ENCODE results near the gene TNNI3K. TPM values are rescaled to one million over a fixed set of nuclear protein-coding genes. Genes with fewer than 3 reads are reported as not detected.

TNNI3K gene
- total and polyA plus RNA-seq, 9 of the 15 experiments (the other 6 are each of a cell fraction or from before 2014, with no cell fraction given), result 0.21 to 0.53 (median 0.32) TPM; not detected in 5

- no peaks in the 10 kb centered on the region for H4K20me1 ChIP-seq (replicated peaks; ENCODE audit: control insufficient read depth, insufficient read depth, low read length)
- POLR2A ChIA-PET, result no interaction called here
- no peaks in the 10 kb centered on the region for H3K79me2 ChIP-seq (ENCODE audit: control insufficient read depth, insufficient read depth, low read length)
- H3K4me1 ChIP-seq (replicated peaks in 1 of 2; ENCODE audit: control insufficient read depth in 2 of 2, insufficient read depth in 2 of 2, low read length in 2 of 2), result no peaks in the 10 kb centered on the region
- no peaks in the 10 kb centered on the region for H3K36me3 ChIP-seq (ENCODE audit: control insufficient read depth, insufficient read depth, low read length)
- ATAC-seq, result no peak
- no peak overlapping the region for H3K4me3 ChIP-seq
- intact Hi-C loops (cut with micrococcal nuclease) (no loop called here), in situ Hi-C loops (cut with MboI) (no loop called here)
- no TSS peak for BruUV-seq (replicated peaks)
- no peak for DNase-seq (ENCODE audit: extremely low read depth in 1 of 4, low spot score in 3 of 4)
- no peaks in the 10 kb centered on the region for H3K9me1 ChIP-seq (ENCODE audit: control insufficient read depth, insufficient read depth, low read length)
- CTCF ChIA-PET (ENCODE audit: low intra/inter-chr PET ratio), result no interaction called here
- no peak overlapping the region for H3K27ac ChIP-seq (ENCODE audit: extremely low read depth, low read depth, low read length)
- FAIRE-seq, result no peak
- H3K4me2 ChIP-seq (ENCODE audit: insufficient read depth, low read length), result no peak overlapping the region
- H3K27me3 ChIP-seq (ENCODE audit: control insufficient read depth in 2 of 2, insufficient read depth in 2 of 2, low read length in 2 of 2), result no peaks in the 10 kb centered on the region
- no peaks in the 10 kb centered on the region for H3K9me3 ChIP-seq (replicated peaks; ENCODE audit: control insufficient read depth, insufficient read depth, low read depth, low read length)
- no peak overlapping the region for H3K9ac ChIP-seq (ENCODE audit: insufficient read depth in 1 of 2, low read depth in 2 of 2, low read length in 2 of 2)
- 0% methylated on average over 3 of the region's 3 CpGs for WGBS (ENCODE audit: insufficient coverage, low coverage, missing lambda C conversion rate)
- no peak overlapping the region for H2AFZ ChIP-seq (ENCODE audit: low read depth, low read length)
- TF ChIP-seq KDM2B (CRISPR knock-in tag; IDR thresholded peaks at IDR 0.05) (no peak), ZNF668 (CRISPR knock-in tag; IDR thresholded peaks at IDR 0.05) (no peak), ELF2 (CRISPR knock-in tag; IDR thresholded peaks at IDR 0.05) (no peak), TFAP4 (CRISPR knock-in tag; IDR thresholded peaks at IDR 0.05; ENCODE audit: borderline replicate concordance) (no peak), CHCHD3 (CRISPR knock-in tag; IDR thresholded peaks at IDR 0.05) (no peak), ZNF592 (IDR thresholded peaks at IDR 0.05) (no peak), SRSF3 (IDR thresholded peaks at IDR 0.05; ENCODE audit: insufficient read depth, low read length) (no peak), NFATC3 (IDR thresholded peaks at IDR 0.05) (no peak), ELK3 (CRISPR knock-in tag; IDR thresholded peaks at IDR 0.05) (no peak), ZBTB26 (CRISPR knock-in tag; IDR thresholded peaks at IDR 0.05) (no peak), E2F5 (CRISPR knock-in tag; IDR thresholded peaks at IDR 0.05) (no peak), MED1 (CRISPR knock-in tag; IDR thresholded peaks at IDR 0.05; ENCODE audit: borderline replicate concordance) (no peak), ATF4 (CRISPR knock-in tag; IDR thresholded peaks at IDR 0.05) (no peak)
Measured at GRCh38 chr1:74266001-74266400, 30.8 kb downstream of the TNNI3K start.

Data from K562 (cell line).